T-cell (primary cell): ENCODE measurements around the gene KCNG1. TPM values are rescaled to one million over a fixed set of nuclear protein-coding genes. Genes with fewer than 3 reads are reported as not detected.

Source experiments
- ATAC-seq, 4 experiments: fragments of 200-7000 bp in 3 of 4; fragments of 150-1000 bp in 1 of 4; cut with Tn5 transposase; replicated peaks in 1 of 4; 1 replicate in 3 of 4; 2 replicates in 1 of 4; pipeline ENCODE4 v1.10.0; 2021; ENCODE audit warnings: moderate library complexity in 3 of 4, mild to moderate bottlenecking in 2 of 4, moderate number of reproducible peaks in 1 of 4
- CTCF ChIA-PET, 2 donors: fragments of 300-600 bp; sonication (Branson Sonifier 250); formaldehyde crosslinking; loops; one replicate each; lab custom pipeline; 2022; ENCODE audit warnings: antibody characterized with exemption in 2 of 2; lab: Charles Lee
- POLR2A ChIA-PET, 2 donors: fragments of 300-600 bp; sonication (Branson Sonifier 250); formaldehyde crosslinking; loops; one replicate each; lab custom pipeline; 2022; ENCODE audit warnings: antibody characterized with exemption in 2 of 2; lab: Charles Lee
- DNase-seq, 35 experiments: peaks; one replicate each; pipeline versions ENCODE4 v3.0.0 to v3.0.0-alpha.2; 2013 to 2023
- H3K27ac ChIP-seq: one replicate; pipeline ENCODE4 v1.5.1; 2013; ENCODE audit warnings: low read length
- H3K27me3 ChIP-seq, 2 experiments: replicated peaks in 1 of 2; 1 replicate in 1 of 2; 2 replicates in 1 of 2; pipeline versions ENCODE4 v1.6.1 to v1.7.0; 2013; ENCODE audit warnings: low read length in 1 of 2, mixed read lengths in 1 of 2; ENCODE audit not compliant: control insufficient read depth in 2 of 2, insufficient read depth in 2 of 2; ENCODE audit errors: extremely low read depth in 1 of 2
- H3K36me3 ChIP-seq, 2 donors: 1 replicate in 1 of 2; 2 replicates in 1 of 2; pipeline versions ENCODE4 v1.6.1 to v1.7.0; 2013; ENCODE audit warnings: low read length in 1 of 2; ENCODE audit not compliant: control insufficient read depth in 2 of 2, insufficient read depth in 1 of 2; ENCODE audit errors: extremely low read depth in 1 of 2
- H3K4me1 ChIP-seq, 2 experiments: 1 replicate in 1 of 2; 2 replicates in 1 of 2; pipeline versions ENCODE4 v1.6.1 to v1.7.0; 2013; ENCODE audit warnings: low read length in 2 of 2, mixed read lengths in 1 of 2; ENCODE audit not compliant: insufficient read depth in 2 of 2, control insufficient read depth in 1 of 2; ENCODE audit errors: extremely low read depth in 1 of 2
- H3K4me3 ChIP-seq, 2 donors: 1 replicate in 1 of 2; 2 replicates in 1 of 2; pipeline versions ENCODE4 v1.5.1 to v1.7.0; 2013; ENCODE audit warnings: mild to moderate bottlenecking in 2 of 2, low read length in 1 of 2, moderate library complexity in 1 of 2; ENCODE audit not compliant: control insufficient read depth in 1 of 2; ENCODE audit errors: extremely low read depth in 1 of 2
- H3K9me3 ChIP-seq: 2 replicates; pipeline ENCODE4 v1.7.0; 2013
- H3K27ac Mint-ChIP-seq, 2 donors: one replicate each; pipeline ENCODE4 v1.8.0; 2020 to 2021; ENCODE audit warnings: mild to moderate bottlenecking in 2 of 2, mixed read lengths in 2 of 2
- H3K27me3 Mint-ChIP-seq, 2 donors: one replicate each; pipeline ENCODE4 v1.8.0; 2021 to 2022; ENCODE audit warnings: mixed read lengths in 2 of 2
- H3K36me3 Mint-ChIP-seq: one replicate; pipeline ENCODE4 v1.8.0; 2021; ENCODE audit warnings: mixed read lengths
- H3K4me1 Mint-ChIP-seq, 3 donors: one replicate each; pipeline ENCODE4 v1.8.0; 2020 to 2022; ENCODE audit warnings: mixed read lengths in 3 of 3, mild to moderate bottlenecking in 1 of 3
- H3K4me3 Mint-ChIP-seq, 3 donors: one replicate each; pipeline ENCODE4 v1.8.0; 2020 to 2022; ENCODE audit warnings: mild to moderate bottlenecking in 3 of 3, mixed read lengths in 3 of 3, moderate library complexity in 3 of 3
- H3K9me3 Mint-ChIP-seq, 3 donors: one replicate each; pipeline ENCODE4 v1.8.0; 2020 to 2022; ENCODE audit warnings: mixed read lengths in 3 of 3
- WGBS: methylation state at CpG from one replicate; pipeline ENCODE4 v1.1.5; 2013; ENCODE audit warnings: missing lambda C conversion rate; ENCODE audit not compliant: insufficient coverage; 5-methylcytosine and 5-hydroxymethylcytosine counted together
- total RNA-seq, 35 experiments: library from RNA in 6 of 35; stranded (reverse) in 6 of 35; fragments of 120-200 nt in 1 of 35; gene quantifications; one replicate each; pipeline versions ENCODE4 v1.2.1 to v1.2.4 and lab custom pipeline; 2013 to 2026

The KCNG1 gene
- total RNA-seq, 5 donors from 2014 or later (not counting 1 experiment from before 2014, with no cell fraction given): 0.35 to 0.82 (median 0.82) TPM; not detected in 2

- Histone ChIP-seq H3K4me1 (no peaks in the 10 kb centered on the region), H3K36me3 (no peaks in the 10 kb centered on the region), H3K27ac (no peak overlapping the region), H3K9me3 (no peaks in the 10 kb centered on the region), H3K27me3 (peaks cover 9 to 38% of the 10 kb centered on the region in 2 experiments), H3K4me3 (no peak overlapping the region)
- Mint-ChIP-seq H3K4me1 (no peaks in the 10 kb centered on the region), H3K27ac (no peak overlapping the region), H3K4me3 (no peak overlapping the region), H3K9me3 (no peaks in the 10 kb centered on the region), H3K27me3 (peaks cover 49 to 50% of the 10 kb centered on the region in 2 donors), H3K36me3 (no peaks in the 10 kb centered on the region)
- ATAC-seq: no peak
- DNase-seq: no peak
- ChIA-PET CTCF (interaction anchor here in 1 of 2 donors (0.6 kb wide), 1 partner anchor 17 kb away, joined by 4 read pairs; no protein-coding TSS in a partner anchor), POLR2A (no interaction called here)
- WGBS: 91% methylated on average over 7 of the region's 9 CpGs
These were observed 6.4 kb downstream of the KCNG1 start for GRCh38 chr20:51016521-51016920.

DNA sequence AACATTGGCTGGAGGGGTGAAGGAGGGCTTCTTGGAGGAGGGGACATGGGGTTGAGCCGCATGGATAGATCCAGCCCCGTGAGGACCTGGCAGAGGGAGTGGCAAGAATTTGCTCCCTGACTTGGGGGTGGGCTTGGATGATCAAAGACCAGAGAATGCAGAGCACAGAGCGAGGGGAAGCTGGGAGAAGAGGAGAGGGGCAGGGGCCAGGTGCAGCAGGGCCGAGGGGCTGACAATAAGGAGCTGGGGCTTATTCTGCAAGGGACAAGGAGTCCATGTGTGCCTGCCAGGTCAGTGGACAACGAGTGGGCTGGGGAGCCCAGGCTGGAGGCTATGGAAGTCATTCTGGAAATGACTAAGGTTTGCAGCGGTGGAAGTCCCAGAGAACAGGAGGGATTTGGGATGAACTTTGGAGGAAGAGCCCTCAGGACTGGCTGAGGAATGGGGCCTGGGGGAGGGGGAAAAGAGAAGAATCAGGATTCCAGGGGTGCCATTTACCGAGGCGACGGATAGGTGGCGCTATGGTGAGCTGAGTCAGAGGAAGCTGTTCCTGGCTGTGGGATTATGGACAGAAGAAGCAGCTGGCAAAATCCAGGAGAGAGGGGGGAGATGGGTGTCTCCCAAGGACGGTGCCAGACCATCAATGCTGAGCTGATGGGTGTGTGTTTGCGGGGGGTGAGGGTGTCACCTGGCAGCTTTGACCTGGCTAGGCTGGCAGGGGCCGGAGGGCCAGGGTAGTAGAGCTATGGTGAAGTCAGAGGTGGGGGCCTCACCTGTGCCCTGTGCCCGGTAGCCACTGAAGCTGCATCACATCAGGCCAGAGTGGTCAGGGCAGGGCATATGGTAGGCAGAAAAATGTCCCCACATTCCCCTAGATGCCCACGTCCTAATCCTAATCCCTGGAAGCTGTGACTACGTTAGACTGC, 7.8 kb downstream of the KCNG1 start:
- WGBS: 35% methylated on average over 14 of the region's 16 CpGs
- DNase-seq (peak in 1 of 35 experiments; percentile 4), ATAC-seq (no peak)
- H3K36me3 ChIP-seq: no peaks in the 10 kb centered on the region
- peaks cover 39 to 48% of the 10 kb centered on the region in 2 donors for H3K27me3 Mint-ChIP-seq
- H3K4me1 ChIP-seq: no peaks in the 10 kb centered on the region
- POLR2A ChIA-PET: no interaction called here
- H3K4me3 ChIP-seq: no peak overlapping the region
- H3K27ac ChIP-seq: no peak overlapping the region
- H3K9me3 Mint-ChIP-seq: no peaks in the 10 kb centered on the region
- H3K4me3 Mint-ChIP-seq: no peak overlapping the region
- CTCF ChIA-PET: no interaction called here
- H3K27ac Mint-ChIP-seq: no peak overlapping the region
- H3K36me3 Mint-ChIP-seq: no peaks in the 10 kb centered on the region
- peaks cover 0 to 25% of the 10 kb centered on the region in 2 experiments for H3K27me3 ChIP-seq
- no peaks in the 10 kb centered on the region for H3K4me1 Mint-ChIP-seq
- no peaks in the 10 kb centered on the region for H3K9me3 ChIP-seq

DNA sequence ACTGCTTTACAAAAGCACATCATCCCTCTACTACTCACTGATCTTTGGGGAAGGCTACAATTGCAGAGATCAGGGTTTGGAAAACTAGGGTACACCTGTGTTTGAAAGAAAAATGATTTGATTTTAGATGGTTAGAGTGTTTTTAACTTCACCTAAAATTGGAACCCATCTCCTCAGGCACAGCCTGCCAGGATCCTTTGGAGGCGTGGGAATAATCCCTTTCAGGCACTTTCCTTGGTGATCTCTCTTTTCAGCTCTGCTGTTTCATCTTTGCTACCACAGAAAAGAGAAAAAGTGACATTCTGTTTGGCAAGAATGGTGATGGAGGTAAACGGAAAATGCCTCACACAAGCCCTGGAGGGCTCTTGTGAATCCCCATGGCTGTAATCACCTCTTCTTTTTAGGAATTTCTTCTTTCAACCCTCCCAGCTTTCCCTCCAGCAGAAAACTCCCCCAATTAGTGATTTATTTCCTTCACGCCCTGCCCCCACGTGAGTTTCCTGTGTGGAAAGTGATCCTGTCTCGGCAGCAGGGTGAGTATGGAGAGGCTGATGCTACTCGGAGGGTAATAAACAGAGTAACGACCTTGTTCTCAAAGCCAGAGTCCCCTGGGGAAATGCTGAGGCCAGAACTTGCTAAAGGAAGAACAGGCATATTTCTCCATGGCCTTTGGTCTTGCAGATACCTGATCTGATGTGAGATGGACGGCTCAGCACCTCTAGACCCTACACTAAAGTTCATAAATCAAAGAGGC, 9.2 kb downstream of the KCNG1 start:
- Histone ChIP-seq H3K27ac (no peak overlapping the region), H3K27me3 (peaks cover 0 to 21% of the 10 kb centered on the region in 2 experiments), H3K4me3 (no peak overlapping the region), H3K36me3 (no peaks in the 10 kb centered on the region), H3K9me3 (no peaks in the 10 kb centered on the region), H3K4me1 (no peaks in the 10 kb centered on the region)
- H3K9me3 Mint-ChIP-seq: no peaks in the 10 kb centered on the region
- ChIA-PET POLR2A (no interaction called here), CTCF (no interaction called here)
- H3K36me3 Mint-ChIP-seq: no peaks in the 10 kb centered on the region
- WGBS: 47% methylated on average over 3 of the region's 8 CpGs
- no peak overlapping the region for H3K27ac Mint-ChIP-seq
- no peak for DNase-seq
- no peak overlapping the region for H3K4me3 Mint-ChIP-seq
- no peaks in the 10 kb centered on the region for H3K4me1 Mint-ChIP-seq
- no peak for ATAC-seq
- peaks cover 37 to 38% of the 10 kb centered on the region in 2 donors for H3K27me3 Mint-ChIP-seq

- H3K4me1 Mint-ChIP-seq: no peaks in the 10 kb centered on the region
- no peak overlapping the region for H3K27ac ChIP-seq
- DNase-seq: no peak
- H3K27ac Mint-ChIP-seq: no peak overlapping the region
- H3K27me3 ChIP-seq: peaks cover 0 to 25% of the 10 kb centered on the region in 2 experiments
- no peaks in the 10 kb centered on the region for H3K36me3 ChIP-seq
- no peaks in the 10 kb centered on the region for H3K9me3 Mint-ChIP-seq
- no peaks in the 10 kb centered on the region for H3K36me3 Mint-ChIP-seq
- ChIA-PET POLR2A (no interaction called here), CTCF (no interaction called here)
- no peaks in the 10 kb centered on the region for H3K4me1 ChIP-seq
- H3K27me3 Mint-ChIP-seq: peaks cover 32% of the 10 kb centered on the region in 2 donors
- no peaks in the 10 kb centered on the region for H3K9me3 ChIP-seq
- no peak for ATAC-seq
- WGBS: no CpG with 5 or more reads among the region's 3 CpGs
- no peak overlapping the region for H3K4me3 ChIP-seq
- H3K4me3 Mint-ChIP-seq: no peak overlapping the region
These were observed 10.6 kb downstream of the KCNG1 start for GRCh38 chr20:51012357-51012756.

- Mint-ChIP-seq H3K27ac (no peak overlapping the region), H3K36me3 (no peaks in the 10 kb centered on the region), H3K27me3 (peaks cover 25 to 32% of the 10 kb centered on the region in 2 donors), H3K4me3 (no peak overlapping the region), H3K9me3 (no peaks in the 10 kb centered on the region), H3K4me1 (no peaks in the 10 kb centered on the region)
- ATAC-seq: no peak
- Histone ChIP-seq H3K36me3 (no peaks in the 10 kb centered on the region), H3K9me3 (no peaks in the 10 kb centered on the region), H3K4me1 (no peaks in the 10 kb centered on the region), H3K27ac (no peak overlapping the region), H3K4me3 (no peak overlapping the region), H3K27me3 (peaks cover 0 to 25% of the 10 kb centered on the region in 2 experiments)
- WGBS: 65% methylated on average over 2 of the region's 4 CpGs
- no peak for DNase-seq
- CTCF ChIA-PET: no interaction called here
- POLR2A ChIA-PET: no interaction called here
These were observed 11.4 kb downstream of the KCNG1 start for GRCh38 chr20:51011479-51011878.

- ChIA-PET POLR2A (no interaction called here), CTCF (no interaction called here)
- no peaks in the 10 kb centered on the region for H3K4me1 ChIP-seq
- DNase-seq (no peak), ATAC-seq (no peak)
- no peak overlapping the region for H3K4me3 ChIP-seq
- Mint-ChIP-seq H3K4me3 (no peak overlapping the region), H3K27ac (no peak overlapping the region), H3K4me1 (no peaks in the 10 kb centered on the region), H3K36me3 (no peaks in the 10 kb centered on the region), H3K9me3 (no peaks in the 10 kb centered on the region), H3K27me3 (peaks cover 29 to 36% of the 10 kb centered on the region in 2 donors)
- H3K27ac ChIP-seq: no peak overlapping the region
- H3K9me3 ChIP-seq: no peaks in the 10 kb centered on the region
- H3K36me3 ChIP-seq: no peaks in the 10 kb centered on the region
- H3K27me3 ChIP-seq: peaks cover 0 to 26% of the 10 kb centered on the region in 2 experiments
- 88% methylated on average over 1 of the region's 3 CpGs for WGBS
These were observed 12.0 kb downstream of the KCNG1 start for GRCh38 chr20:51010932-51011331.
